CD4-positive, CD25-positive, alpha-beta regulatory T cell (primary cell): Measurements from ENCODE around the gene OR51V1. TPM values are rescaled to one million over a fixed set of nuclear protein-coding genes. Genes with fewer than 3 reads are reported as not detected.

ENCODE experiments used
- ATAC-seq, 2 donors: fragments of 150-1000 bp; cut with Tn5 transposase; one replicate each; pipeline ENCODE4 v1.10.0; 2021; ENCODE audit warnings: low read depth in 2 of 2, moderate number of reproducible peaks in 2 of 2, moderate library complexity in 1 of 2
- DNase-seq, 3 donors: peaks; one replicate each; pipeline versions ENCODE4 v3.0.0 to v3.0.0-alpha.2; 2012 to 2022; ENCODE audit warnings: mixed read lengths in 1 of 3
- H3K27ac ChIP-seq: one replicate; pipeline ENCODE4 v1.7.0; 2013; ENCODE audit warnings: mild to moderate bottlenecking, low read length; ENCODE audit not compliant: insufficient read depth, poor library complexity, severe bottlenecking
- H3K27me3 ChIP-seq: one replicate; pipeline ENCODE4 v1.7.0; 2013; ENCODE audit warnings: low read length; ENCODE audit not compliant: control insufficient read depth, insufficient read depth
- H3K36me3 ChIP-seq: one replicate; pipeline ENCODE4 v1.7.0; 2013; ENCODE audit warnings: mild to moderate bottlenecking, low read length, moderate library complexity; ENCODE audit not compliant: control insufficient read depth, insufficient read depth
- H3K4me1 ChIP-seq: 2 replicates; pipeline ENCODE4 v1.7.0; 2013; ENCODE audit warnings: mild to moderate bottlenecking, low read length; ENCODE audit not compliant: insufficient read depth, control insufficient read depth, poor library complexity, severe bottlenecking
- H3K4me3 ChIP-seq: one replicate; pipeline ENCODE4 v1.7.0; 2013; ENCODE audit warnings: low read depth, mild to moderate bottlenecking, low read length, moderate library complexity
- H3K9me3 ChIP-seq, 2 experiments: 1 replicate in 1 of 2; 2 replicates in 1 of 2; pipeline ENCODE4 v1.7.0; 2013; ENCODE audit warnings: low read length in 2 of 2, mild to moderate bottlenecking in 1 of 2, moderate library complexity in 1 of 2; ENCODE audit not compliant: control insufficient read depth in 2 of 2
- H3K27ac Mint-ChIP-seq, 3 donors: one replicate each; pipeline ENCODE4 v1.8.0; 2020 to 2022; ENCODE audit warnings: mild to moderate bottlenecking in 3 of 3, mixed read lengths in 3 of 3, moderate library complexity in 2 of 3
- H3K27me3 Mint-ChIP-seq: one replicate; pipeline ENCODE4 v1.8.0; 2022; ENCODE audit warnings: mild to moderate bottlenecking, mixed read lengths
- H3K36me3 Mint-ChIP-seq: one replicate; pipeline ENCODE4 v1.8.0; 2020; ENCODE audit warnings: mixed read lengths
- H3K4me1 Mint-ChIP-seq, 4 donors: one replicate each; pipeline ENCODE4 v1.8.0; 2020 to 2022; ENCODE audit warnings: mixed read lengths in 4 of 4, mild to moderate bottlenecking in 1 of 4
- H3K4me3 Mint-ChIP-seq, 4 donors: one replicate each; pipeline ENCODE4 v1.8.0; 2020 to 2022; ENCODE audit warnings: mild to moderate bottlenecking in 4 of 4, mixed read lengths in 4 of 4, moderate library complexity in 3 of 4
- H3K9me3 Mint-ChIP-seq, 7 donors: one replicate each; pipeline ENCODE4 v1.8.0; 2020 to 2022; ENCODE audit warnings: mixed read lengths in 7 of 7, mild to moderate bottlenecking in 3 of 7, moderate library complexity in 2 of 7
- polyA plus RNA-seq, 4 donors: library from polyadenylated mRNA; unstranded; fragments of 300-500 nt; fragmentation: Illumina TruSeq; gene quantifications; one replicate each; pipeline ENCODE4 v1.2.3, GENCODE V29; 2021
- total RNA-seq: library from RNA; stranded (reverse); gene quantifications from one replicate; pipeline ENCODE4 v1.2.3, GENCODE V29; 2022

The OR51V1 gene
- total and polyA plus RNA-seq, 5 donors from 2014 or later, result not detected

GRCh38 chr11:5242933-5243815 is 42.7 kb upstream of the OR51V1 start:
- H3K4me3 Mint-ChIP-seq, result no peak overlapping the region
- Histone ChIP-seq H3K27me3 (no peaks in the 10 kb centered on the region), H3K4me1 (no peaks in the 10 kb centered on the region), H3K36me3 (no peaks in the 10 kb centered on the region), H3K4me3 (no peak overlapping the region), H3K27ac (no peak overlapping the region), H3K9me3 (no peaks in the 10 kb centered on the region)
- no peaks in the 10 kb centered on the region for H3K4me1 Mint-ChIP-seq
- ATAC-seq (no peak), DNase-seq (no peak)
- H3K27ac Mint-ChIP-seq, result no peak overlapping the region
- H3K9me3 Mint-ChIP-seq, result peaks cover 0 to 3% (median 0%) of the 10 kb centered on the region in 7 donors
- H3K27me3 Mint-ChIP-seq, result peaks cover 8% of the 10 kb centered on the region
- no peaks in the 10 kb centered on the region for H3K36me3 Mint-ChIP-seq

- no peaks in the 10 kb centered on the region for H3K36me3 ChIP-seq
- no peak overlapping the region for H3K27ac ChIP-seq
- ATAC-seq (no peak), DNase-seq (no peak)
- Mint-ChIP-seq H3K27me3 (peaks cover 8% of the 10 kb centered on the region), H3K36me3 (no peaks in the 10 kb centered on the region), H3K4me3 (no peak overlapping the region), H3K9me3 (peaks cover 0 to 3% (median 0%) of the 10 kb centered on the region in 7 donors), H3K27ac (no peak overlapping the region), H3K4me1 (no peaks in the 10 kb centered on the region)
- no peaks in the 10 kb centered on the region for H3K27me3 ChIP-seq
- H3K9me3 ChIP-seq, result no peaks in the 10 kb centered on the region
- H3K4me3 ChIP-seq, result no peak overlapping the region
- H3K4me1 ChIP-seq, result no peaks in the 10 kb centered on the region
Measured at GRCh38 chr11:5242208-5242607, 41.7 kb upstream of the OR51V1 start.

GRCh38 chr11:5241458-5241857 is 41.0 kb upstream of the OR51V1 start:
- no peak for DNase-seq
- H3K9me3 Mint-ChIP-seq, result peaks cover 0 to 3% (median 0%) of the 10 kb centered on the region in 7 donors
- Histone ChIP-seq H3K4me1 (no peaks in the 10 kb centered on the region), H3K4me3 (no peak overlapping the region), H3K36me3 (no peaks in the 10 kb centered on the region), H3K27me3 (no peaks in the 10 kb centered on the region), H3K27ac (no peak overlapping the region), H3K9me3 (no peaks in the 10 kb centered on the region)
- H3K36me3 Mint-ChIP-seq, result no peaks in the 10 kb centered on the region
- no peak for ATAC-seq
- no peaks in the 10 kb centered on the region for H3K4me1 Mint-ChIP-seq
- no peak overlapping the region for H3K27ac Mint-ChIP-seq
- peaks cover 4% of the 10 kb centered on the region for H3K27me3 Mint-ChIP-seq
- no peak overlapping the region for H3K4me3 Mint-ChIP-seq

GRCh38 chr11:5240458-5240857 is 40.0 kb upstream of the OR51V1 start:
- H3K27ac Mint-ChIP-seq, result no peak overlapping the region
- H3K4me1 Mint-ChIP-seq, result no peaks in the 10 kb centered on the region
- H3K27me3 Mint-ChIP-seq, result peaks cover 4% of the 10 kb centered on the region
- H3K4me3 Mint-ChIP-seq, result no peak overlapping the region
- H3K9me3 Mint-ChIP-seq, result no peaks in the 10 kb centered on the region
- ATAC-seq (no peak), DNase-seq (no peak)
- H3K4me3 ChIP-seq, result no peak overlapping the region
- H3K9me3 ChIP-seq, result no peaks in the 10 kb centered on the region
- no peaks in the 10 kb centered on the region for H3K4me1 ChIP-seq
- no peak overlapping the region for H3K27ac ChIP-seq
- no peaks in the 10 kb centered on the region for H3K36me3 ChIP-seq
- H3K27me3 ChIP-seq, result no peaks in the 10 kb centered on the region
- H3K36me3 Mint-ChIP-seq, result no peaks in the 10 kb centered on the region

- H3K36me3 Mint-ChIP-seq, result no peaks in the 10 kb centered on the region
- no peak overlapping the region for H3K27ac Mint-ChIP-seq
- Histone ChIP-seq H3K27me3 (no peaks in the 10 kb centered on the region), H3K9me3 (no peaks in the 10 kb centered on the region), H3K27ac (no peak overlapping the region), H3K36me3 (no peaks in the 10 kb centered on the region), H3K4me1 (no peaks in the 10 kb centered on the region), H3K4me3 (no peak overlapping the region)
- no peaks in the 10 kb centered on the region for H3K9me3 Mint-ChIP-seq
- H3K4me1 Mint-ChIP-seq, result no peaks in the 10 kb centered on the region
- DNase-seq (no peak), ATAC-seq (no peak)
- peaks cover 4% of the 10 kb centered on the region for H3K27me3 Mint-ChIP-seq
- no peak overlapping the region for H3K4me3 Mint-ChIP-seq
Measured at GRCh38 chr11:5240056-5240455, 39.6 kb upstream of the OR51V1 start.

GRCh38 chr11:5239046-5239445 is 38.6 kb upstream of the OR51V1 start:
- Mint-ChIP-seq H3K9me3 (no peaks in the 10 kb centered on the region), H3K36me3 (no peaks in the 10 kb centered on the region), H3K27me3 (peaks cover 4% of the 10 kb centered on the region), H3K27ac (no peak overlapping the region), H3K4me3 (no peak overlapping the region), H3K4me1 (peaks cover 0 to 3% (median 0%) of the 10 kb centered on the region in 4 donors)
- DNase-seq, result no peak
- H3K4me1 ChIP-seq, result no peaks in the 10 kb centered on the region
- no peak overlapping the region for H3K4me3 ChIP-seq
- H3K9me3 ChIP-seq, result no peaks in the 10 kb centered on the region
- no peaks in the 10 kb centered on the region for H3K27me3 ChIP-seq
- no peaks in the 10 kb centered on the region for H3K36me3 ChIP-seq
- no peak for ATAC-seq
- no peak overlapping the region for H3K27ac ChIP-seq

GRCh38 chr11:5238486-5238885 is 38.0 kb upstream of the OR51V1 start:
- no peaks in the 10 kb centered on the region for H3K36me3 Mint-ChIP-seq
- H3K9me3 ChIP-seq, result no peaks in the 10 kb centered on the region
- H3K4me1 Mint-ChIP-seq, result peaks cover 0 to 3% (median 0%) of the 10 kb centered on the region in 4 donors

GRCh38 chr11:5237420-5237819 is 36.9 kb upstream of the OR51V1 start:
- Histone ChIP-seq H3K4me1 (no peaks in the 10 kb centered on the region), H3K27me3 (no peaks in the 10 kb centered on the region), H3K27ac (no peak overlapping the region), H3K4me3 (no peak overlapping the region), H3K9me3 (no peaks in the 10 kb centered on the region), H3K36me3 (no peaks in the 10 kb centered on the region)
- H3K4me3 Mint-ChIP-seq, result no peak overlapping the region
- no peaks in the 10 kb centered on the region for H3K27me3 Mint-ChIP-seq
- ATAC-seq (no peak), DNase-seq (no peak)
- no peaks in the 10 kb centered on the region for H3K36me3 Mint-ChIP-seq
- no peaks in the 10 kb centered on the region for H3K9me3 Mint-ChIP-seq
- no peak overlapping the region for H3K27ac Mint-ChIP-seq
- peaks cover 0 to 3% (median 0%) of the 10 kb centered on the region in 4 donors for H3K4me1 Mint-ChIP-seq

More at GRCh38 chr11:5238486-5238885, 38.0 kb upstream of the OR51V1 start:
- no peak for DNase-seq
- no peak overlapping the region for H3K27ac ChIP-seq
- H3K4me3 ChIP-seq, result no peak overlapping the region
- Mint-ChIP-seq H3K4me3 (no peak overlapping the region), H3K9me3 (no peaks in the 10 kb centered on the region), H3K27ac (no peak overlapping the region), H3K27me3 (peaks cover 4% of the 10 kb centered on the region)
- no peak for ATAC-seq
- H3K27me3 ChIP-seq, result no peaks in the 10 kb centered on the region
- H3K36me3 ChIP-seq, result no peaks in the 10 kb centered on the region
- no peaks in the 10 kb centered on the region for H3K4me1 ChIP-seq
